Ectodermal cell (in vitro differentiated cells): Measurements from ENCODE around the gene SLC44A3.
A peak's percentile ranks its signal among the peaks of the same experiment; 100 is the strongest.

Source experiments
- H3K27ac ChIP-seq: 2 replicates; pipeline ENCODE4 v1.7.0; 2013; ENCODE audit warnings: mild to moderate bottlenecking, low read depth, low read length; ENCODE audit not compliant: insufficient read depth, poor library complexity, severe bottlenecking
- H3K27me3 ChIP-seq: 2 replicates; pipeline ENCODE4 v1.7.0; 2013; ENCODE audit warnings: mild to moderate bottlenecking, low read length; ENCODE audit not compliant: insufficient read depth, control insufficient read depth, poor library complexity, severe bottlenecking
- H3K36me3 ChIP-seq: one replicate; pipeline ENCODE4 v1.7.0; 2013; ENCODE audit warnings: low read length; ENCODE audit not compliant: control insufficient read depth, insufficient read depth
- H3K4me1 ChIP-seq: one replicate; pipeline ENCODE4 v1.7.0; 2013; ENCODE audit warnings: low read length; ENCODE audit not compliant: control insufficient read depth, insufficient read depth
- H3K4me3 ChIP-seq: 2 replicates; pipeline ENCODE4 v1.7.0; 2013; ENCODE audit warnings: low read depth, low read length, control low read depth; ENCODE audit not compliant: insufficient read depth
- H3K9me3 ChIP-seq: 2 replicates; pipeline ENCODE4 v1.7.0; 2013; ENCODE audit warnings: mild to moderate bottlenecking, low read length, moderate library complexity; ENCODE audit not compliant: control insufficient read depth
- WGBS, 2 experiments: methylation state at CpG; one replicate each; pipeline ENCODE4 v1.1.7; 2013; ENCODE audit warnings: missing lambda C conversion rate in 2 of 2; 5-methylcytosine and 5-hydroxymethylcytosine counted together

Gene SLC44A3

GRCh38 chr1:94884106-94884505, 63.9 kb downstream of the SLC44A3 start:
- peak overlapping the region; percentile 72 for H3K27ac ChIP-seq
- no peaks in the 10 kb centered on the region for H3K36me3 ChIP-seq
- WGBS, 2 experiments, result 20 to 22% methylated on average over 6 of the region's 6 CpGs

GRCh38 chr1:94884507-94884906, 64.3 kb downstream of the SLC44A3 start:
- no peak overlapping the region for H3K4me3 ChIP-seq
- no peaks in the 10 kb centered on the region for H3K9me3 ChIP-seq
- H3K27ac ChIP-seq, result peak overlapping the region; percentile 72
- no peaks in the 10 kb centered on the region for H3K36me3 ChIP-seq
- 79 to 85% methylated on average over 6 of the region's 6 CpGs for WGBS, 2 experiments
- H3K27me3 ChIP-seq, result no peaks in the 10 kb centered on the region
- H3K4me1 ChIP-seq, result peaks cover 19% of the 10 kb centered on the region

More at GRCh38 chr1:94884106-94884505, 63.9 kb downstream of the SLC44A3 start:
- H3K27me3 ChIP-seq, result no peaks in the 10 kb centered on the region
- H3K4me1 ChIP-seq, result peaks cover 19% of the 10 kb centered on the region
- no peak overlapping the region for H3K4me3 ChIP-seq
- H3K9me3 ChIP-seq, result no peaks in the 10 kb centered on the region

- Histone ChIP-seq H3K27ac (no peak overlapping the region), H3K27me3 (no peaks in the 10 kb centered on the region)
- 64 to 73% methylated on average over 5 of the region's 5 CpGs for WGBS, 2 experiments
These were observed 66.2 kb downstream of the SLC44A3 start for GRCh38 chr1:94886361-94886760.

GRCh38 chr1:94887106-94887505, 66.9 kb downstream of the SLC44A3 start:
- Histone ChIP-seq H3K4me3 (no peak overlapping the region), H3K27ac (no peak overlapping the region), H3K4me1 (peaks cover 19% of the 10 kb centered on the region), H3K36me3 (no peaks in the 10 kb centered on the region), H3K9me3 (no peaks in the 10 kb centered on the region), H3K27me3 (no peaks in the 10 kb centered on the region)
- 61 to 89% methylated on average over 2 to 3 of the region's 3 CpGs for WGBS, 2 experiments

More at GRCh38 chr1:94886361-94886760, 66.2 kb downstream of the SLC44A3 start:
- Histone ChIP-seq H3K9me3 (no peaks in the 10 kb centered on the region), H3K4me1 (peaks cover 19% of the 10 kb centered on the region), H3K36me3 (no peaks in the 10 kb centered on the region), H3K4me3 (no peak overlapping the region)

GRCh38 chr1:94887603-94888171, 67.5 kb downstream of the SLC44A3 start:
- no peaks in the 10 kb centered on the region for H3K36me3 ChIP-seq
- 52 to 53% methylated on average over 4 of the region's 4 CpGs for WGBS, 2 experiments
- no peaks in the 10 kb centered on the region for H3K9me3 ChIP-seq
- no peak overlapping the region for H3K4me3 ChIP-seq
- H3K4me1 ChIP-seq, result peaks cover 19% of the 10 kb centered on the region
- no peak overlapping the region for H3K27ac ChIP-seq
- H3K27me3 ChIP-seq, result no peaks in the 10 kb centered on the region

- H3K4me1 ChIP-seq, result peaks cover 19% of the 10 kb centered on the region
- H3K36me3 ChIP-seq, result no peaks in the 10 kb centered on the region
- no peaks in the 10 kb centered on the region for H3K27me3 ChIP-seq
- no peaks in the 10 kb centered on the region for H3K9me3 ChIP-seq
- WGBS, 2 experiments, result 81 to 99% methylated on average over 3 of the region's 3 CpGs
- H3K27ac ChIP-seq, result no peak overlapping the region
- H3K4me3 ChIP-seq, result no peak overlapping the region
These were observed 68.0 kb downstream of the SLC44A3 start for GRCh38 chr1:94888201-94888600.

- H3K4me1 ChIP-seq, result peaks cover 4% of the 10 kb centered on the region
- no peak overlapping the region for H3K4me3 ChIP-seq
- peaks cover 17% of the 10 kb centered on the region for H3K36me3 ChIP-seq
- peak overlapping the region; percentile 53 for H3K27ac ChIP-seq
- no peaks in the 10 kb centered on the region for H3K9me3 ChIP-seq
- H3K27me3 ChIP-seq, result no peaks in the 10 kb centered on the region
- 92 to 97% methylated on average over 4 of the region's 4 CpGs for WGBS, 2 experiments
These were observed 72.6 kb downstream of the SLC44A3 start for GRCh38 chr1:94892604-94893254.

GRCh38 chr1:94894630-94895029, 74.5 kb downstream of the SLC44A3 start:
- peaks cover 34% of the 10 kb centered on the region for H3K36me3 ChIP-seq
- no peak overlapping the region for H3K4me3 ChIP-seq
- no peaks in the 10 kb centered on the region for H3K9me3 ChIP-seq
- no peaks in the 10 kb centered on the region for H3K4me1 ChIP-seq
- H3K27me3 ChIP-seq, result no peaks in the 10 kb centered on the region
- WGBS, 2 experiments, result 55 to 69% methylated on average over 3 to 4 of the region's 4 CpGs
- peak overlapping the region; percentile 40 for H3K27ac ChIP-seq

- 100% methylated on average over 1 of the region's 1 CpG for WGBS, 2 experiments
- Histone ChIP-seq H3K9me3 (no peaks in the 10 kb centered on the region), H3K27ac (no peak overlapping the region), H3K36me3 (peaks cover 43% of the 10 kb centered on the region), H3K4me1 (no peaks in the 10 kb centered on the region), H3K27me3 (no peaks in the 10 kb centered on the region), H3K4me3 (no peak overlapping the region)
These were observed 75.4 kb downstream of the SLC44A3 start for GRCh38 chr1:94895518-94895917.

GRCh38 chr1:94898491-94899385, 78.6 kb downstream of the SLC44A3 start:
- Histone ChIP-seq H3K27ac (no peak overlapping the region), H3K4me1 (no peaks in the 10 kb centered on the region), H3K9me3 (no peaks in the 10 kb centered on the region), H3K36me3 (peaks cover 60% of the 10 kb centered on the region), H3K27me3 (no peaks in the 10 kb centered on the region), H3K4me3 (no peak overlapping the region)
- WGBS, 2 experiments, result 95 to 97% methylated on average over 7 of the region's 7 CpGs
